Naive thymus-derived CD4-positive, alpha-beta T cell (primary cell): ENCODE results near the gene OR2S2. TPM values are rescaled to one million over a fixed set of nuclear protein-coding genes. Genes with fewer than 3 reads are reported as not detected.

Experiments used
- ATAC-seq: fragments of 150-1000 bp; cut with Tn5 transposase; 2 replicates; pipeline ENCODE4 v1.10.0; 2021; ENCODE audit warnings: mild to moderate bottlenecking, moderate library complexity
- CTCF ChIA-PET: fragments of 350-600 bp; sonication (Branson Sonifier 250); formaldehyde crosslinking; loops from one replicate; lab custom pipeline; 2021; ENCODE audit warnings: antibody characterized with exemption; lab: Charles Lee
- POLR2A ChIA-PET: fragments of 350-600 bp; sonication (Branson Sonifier 250); formaldehyde crosslinking; loops from one replicate; lab custom pipeline; 2021; ENCODE audit warnings: antibody characterized with exemption, inconsistent platforms; lab: Charles Lee
- DNase-seq, 9 donors: peaks; one replicate each; pipeline versions ENCODE4 v3.0.0 to v3.0.0-alpha.2; 2020 to 2022; ENCODE audit warnings: mixed read lengths in 1 of 9
- H3K27ac ChIP-seq: one replicate; pipeline ENCODE4 v1.7.0; 2013; ENCODE audit warnings: mild to moderate bottlenecking, low read depth, low read length, moderate library complexity
- H3K27me3 ChIP-seq, 2 donors: one replicate each; pipeline ENCODE4 v1.7.0; 2013; ENCODE audit warnings: low read length in 2 of 2, mild to moderate bottlenecking in 2 of 2, moderate library complexity in 2 of 2; ENCODE audit not compliant: control insufficient read depth in 2 of 2, insufficient read depth in 2 of 2
- H3K36me3 ChIP-seq, 3 experiments: 1 replicate in 2 of 3; 2 replicates in 1 of 3; pipeline ENCODE4 v1.7.0; 2013; ENCODE audit warnings: low read length in 3 of 3, mild to moderate bottlenecking in 3 of 3, moderate library complexity in 1 of 3; ENCODE audit not compliant: insufficient read depth in 3 of 3, control insufficient read depth in 2 of 3
- H3K4me1 ChIP-seq, 2 donors: one replicate each; pipeline ENCODE4 v1.7.0; 2013; ENCODE audit warnings: low read length in 2 of 2, mild to moderate bottlenecking in 2 of 2, moderate library complexity in 1 of 2; ENCODE audit not compliant: control insufficient read depth in 2 of 2, insufficient read depth in 2 of 2
- H3K4me3 ChIP-seq: 2 replicates; pipeline ENCODE4 v1.7.0; 2013; ENCODE audit warnings: mild to moderate bottlenecking, low read length
- H3K9me3 ChIP-seq, 3 experiments: 1 replicate in 2 of 3; 2 replicates in 1 of 3; pipeline ENCODE4 v1.7.0; 2013; ENCODE audit warnings: low read length in 3 of 3; ENCODE audit not compliant: control insufficient read depth in 2 of 3
- H3K27ac Mint-ChIP-seq, 9 donors: one replicate each; pipeline ENCODE4 v1.8.0; 2020 to 2022; ENCODE audit warnings: mixed read lengths in 9 of 9, mild to moderate bottlenecking in 8 of 9, moderate library complexity in 5 of 9, inconsistent platforms in 2 of 9
- H3K27me3 Mint-ChIP-seq, 5 donors: one replicate each; pipeline ENCODE4 v1.8.0; 2021 to 2022; ENCODE audit warnings: mixed read lengths in 5 of 5, mild to moderate bottlenecking in 1 of 5
- H3K36me3 Mint-ChIP-seq, 5 donors: one replicate each; pipeline ENCODE4 v1.8.0; 2020 to 2022; ENCODE audit warnings: mixed read lengths in 5 of 5, mild to moderate bottlenecking in 3 of 5, inconsistent platforms in 1 of 5
- H3K4me1 Mint-ChIP-seq, 7 donors: one replicate each; pipeline ENCODE4 v1.8.0; 2020 to 2022; ENCODE audit warnings: mixed read lengths in 7 of 7, mild to moderate bottlenecking in 3 of 7, inconsistent platforms in 1 of 7
- H3K4me3 Mint-ChIP-seq, 10 donors: one replicate each; pipeline ENCODE4 v1.8.0; 2020 to 2022; ENCODE audit warnings: mild to moderate bottlenecking in 10 of 10, mixed read lengths in 10 of 10, moderate library complexity in 6 of 10, inconsistent platforms in 2 of 10
- H3K9me3 Mint-ChIP-seq, 11 donors: one replicate each; pipeline ENCODE4 v1.8.0; 2020 to 2022; ENCODE audit warnings: mixed read lengths in 11 of 11, mild to moderate bottlenecking in 4 of 11, inconsistent platforms in 1 of 11, moderate library complexity in 1 of 11
- intact Hi-C, 2 donors: fragments of 100-400 bp; cut with micrococcal nuclease; formaldehyde crosslinking; loops; one replicate each; pipeline ENCODE4 v1.15.1; 2023
- polyA plus RNA-seq, 2 donors: library from polyadenylated mRNA; unstranded; fragments of 300-500 nt; fragmentation: Illumina TruSeq; gene quantifications; one replicate each; pipeline ENCODE4 v1.2.3, GENCODE V29; 2021
- total RNA-seq, 6 experiments: library from RNA in 5 of 6; stranded (reverse) in 5 of 6; gene quantifications; 1 replicate in 5 of 6; 2 replicates in 1 of 6; pipeline ENCODE4 v1.2.3 and lab custom pipeline; 2021 to 2026

OR2S2 gene
- total and polyA plus RNA-seq, 7 experiments from 2014 or later, result not detected

DNA sequence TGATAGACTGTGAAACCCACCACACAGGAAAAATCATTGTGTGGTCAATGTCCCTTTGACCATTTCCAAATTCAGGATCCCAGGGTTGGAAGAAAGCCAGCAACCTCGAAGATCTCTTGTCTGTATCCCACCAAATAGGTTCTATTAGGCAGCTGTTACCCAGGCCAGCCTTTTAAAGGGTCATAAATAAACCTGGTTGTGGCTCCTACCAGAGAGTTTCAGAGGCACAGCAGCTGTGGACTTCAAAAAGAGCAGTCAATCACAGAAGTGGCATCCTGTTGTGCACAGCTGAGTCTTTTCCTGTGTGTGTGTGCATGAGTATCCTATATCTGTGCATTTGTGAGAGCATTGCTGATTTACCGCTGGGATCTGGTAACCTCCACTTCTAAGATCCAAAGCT, 23.7 kb upstream of the OR2S2 start:
- Mint-ChIP-seq H3K27me3 (peaks cover 20 to 75% (median 40%) of the 10 kb centered on the region in 5 donors), H3K4me1 (peaks cover 0 to 13% (median 0%) of the 10 kb centered on the region in 7 donors), H3K9me3 (peaks cover 0 to 6% (median 0%) of the 10 kb centered on the region in 11 donors), H3K4me3 (no peak overlapping the region), H3K27ac (peak overlapping the region in 1 of 9 donors; percentile 12), H3K36me3 (peaks cover 0 to 3% (median 0%) of the 10 kb centered on the region in 5 donors)
- Histone ChIP-seq H3K36me3 (no peaks in the 10 kb centered on the region), H3K27me3 (no peaks in the 10 kb centered on the region), H3K4me1 (peaks cover 0 to 4% of the 10 kb centered on the region in 2 donors), H3K27ac (no peak overlapping the region), H3K9me3 (no peaks in the 10 kb centered on the region), H3K4me3 (no peak overlapping the region)
- CTCF ChIA-PET, result interaction anchor here (0.6 kb wide), 1 partner anchor 68 kb away, joined by 4 read pairs; no protein-coding TSS in a partner anchor
- intact Hi-C loops, result no loop called here
- ATAC-seq, result no peak
- POLR2A ChIA-PET, result no interaction called here
- peak in 2 of 9 donors; percentile 1 to 10 for DNase-seq

GRCh38 chr9:35980289-35981011, 22.5 kb upstream of the OR2S2 start:
- ATAC-seq (no peak), DNase-seq (no peak)
- Histone ChIP-seq H3K4me1 (peaks cover 0 to 4% of the 10 kb centered on the region in 2 donors), H3K27ac (no peak overlapping the region), H3K36me3 (no peaks in the 10 kb centered on the region), H3K4me3 (no peak overlapping the region), H3K9me3 (peaks cover 0 to 6% (median 0%) of the 10 kb centered on the region in 3 experiments), H3K27me3 (no peaks in the 10 kb centered on the region)
- no peak overlapping the region for H3K4me3 Mint-ChIP-seq
- H3K9me3 Mint-ChIP-seq, result peaks cover 0 to 15% (median 7%) of the 10 kb centered on the region in 11 donors
- H3K4me1 Mint-ChIP-seq, result peaks cover 0 to 13% (median 0%) of the 10 kb centered on the region in 7 donors
- H3K27me3 Mint-ChIP-seq, result peaks cover 24 to 76% (median 51%) of the 10 kb centered on the region in 5 donors
- ChIA-PET CTCF (interaction anchor here (0.9 kb wide), 2 partner anchors 36 to 43 kb away, joined by 3 to 4 read pairs; no protein-coding TSS in a partner anchor), POLR2A (no interaction called here)
- peaks cover 0 to 7% (median 3%) of the 10 kb centered on the region in 5 donors for H3K36me3 Mint-ChIP-seq
- no peak overlapping the region for H3K27ac Mint-ChIP-seq
- intact Hi-C loops, result no loop called here

DNA sequence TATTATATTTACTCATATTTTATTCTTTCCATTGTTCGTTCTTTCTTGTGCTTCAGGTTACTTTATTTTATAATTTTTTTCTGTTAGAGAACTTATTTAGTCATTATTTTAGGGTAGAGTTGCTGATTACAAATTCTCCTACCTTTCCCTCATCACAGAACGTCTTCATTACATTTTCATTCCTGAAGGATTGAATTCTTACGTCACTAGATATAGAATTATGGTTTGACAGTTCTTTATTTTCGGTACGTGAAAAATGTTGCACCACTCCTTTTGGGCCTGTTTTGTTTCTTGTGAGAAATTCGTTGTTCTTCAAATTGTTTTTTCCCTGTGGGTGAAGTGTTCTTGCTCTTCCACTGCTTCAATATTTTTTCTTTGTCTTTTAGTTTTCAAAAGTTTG, 20.8 kb upstream of the OR2S2 start:
- POLR2A ChIA-PET, result interaction anchor here (1.3 kb wide), 1 partner anchor 11 kb away, joined by 3 read pairs; no protein-coding TSS in a partner anchor
- no peak for DNase-seq

DNA sequence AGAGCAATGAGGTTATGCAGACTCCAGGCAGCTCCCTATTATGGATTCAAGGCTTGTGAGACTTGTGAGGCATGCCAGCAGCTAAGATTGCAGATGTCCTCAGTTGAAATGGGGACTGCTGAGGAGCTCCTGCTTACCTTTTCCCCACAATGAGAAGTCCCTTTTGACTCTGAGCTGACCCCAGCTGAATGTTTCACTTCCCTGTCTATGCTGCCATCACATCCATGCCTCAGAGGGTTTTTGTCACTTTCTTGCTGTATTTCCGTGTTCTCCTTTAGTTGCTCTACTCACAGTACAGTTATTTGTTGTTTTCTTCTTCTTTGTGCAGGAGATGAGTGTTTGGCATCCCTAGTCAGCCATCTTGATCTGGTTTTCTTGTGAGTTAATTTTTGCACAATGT, 18.8 kb upstream of the OR2S2 start:
- Mint-ChIP-seq H3K4me1 (peaks cover 3 to 21% (median 11%) of the 10 kb centered on the region in 7 donors), H3K27me3 (peaks cover 41 to 81% (median 80%) of the 10 kb centered on the region in 5 donors), H3K36me3 (peaks cover 0 to 30% (median 8%) of the 10 kb centered on the region in 5 donors), H3K4me3 (no peak overlapping the region), H3K9me3 (peaks cover 5 to 42% (median 23%) of the 10 kb centered on the region in 11 donors), H3K27ac (no peak overlapping the region)
- Histone ChIP-seq H3K36me3 (no peaks in the 10 kb centered on the region), H3K27ac (no peak overlapping the region), H3K4me3 (no peak overlapping the region), H3K27me3 (no peaks in the 10 kb centered on the region), H3K4me1 (peaks cover 0 to 3% of the 10 kb centered on the region in 2 donors), H3K9me3 (peaks cover 0 to 16% (median 6%) of the 10 kb centered on the region in 3 experiments)
- ChIA-PET POLR2A (interaction anchor here (0.6 kb wide), 1 partner anchor 24 kb away, joined by 4 read pairs; no protein-coding TSS in a partner anchor), CTCF (interaction anchor here (0.6 kb wide), 1 partner anchor 252 kb away, joined by 3 read pairs; no protein-coding TSS in a partner anchor)
- DNase-seq (no peak), ATAC-seq (no peak)
- intact Hi-C loops, result no loop called here

More for the DNA sequence above, 20.8 kb upstream of the OR2S2 start:
- peaks cover 0 to 4% of the 10 kb centered on the region in 2 donors for H3K4me1 ChIP-seq
- H3K9me3 Mint-ChIP-seq, result peaks cover 5 to 32% (median 22%) of the 10 kb centered on the region in 11 donors
- H3K4me3 ChIP-seq, result no peak overlapping the region
- intact Hi-C loops, result no loop called here
- no peak overlapping the region for H3K27ac Mint-ChIP-seq
- H3K4me1 Mint-ChIP-seq, result peaks cover 0 to 13% (median 0%) of the 10 kb centered on the region in 7 donors
- H3K9me3 ChIP-seq, result peaks cover 0 to 16% (median 6%) of the 10 kb centered on the region in 3 experiments
- H3K36me3 Mint-ChIP-seq, result peaks cover 0 to 22% (median 7%) of the 10 kb centered on the region in 5 donors
- peaks cover 29 to 74% (median 60%) of the 10 kb centered on the region in 5 donors for H3K27me3 Mint-ChIP-seq
- CTCF ChIA-PET, result interaction anchor here (0.7 kb wide), 1 partner anchor 1219 kb away, joined by 3 read pairs; no protein-coding TSS in a partner anchor
- H3K27ac ChIP-seq, result no peak overlapping the region
- H3K4me3 Mint-ChIP-seq, result no peak overlapping the region
- no peaks in the 10 kb centered on the region for H3K27me3 ChIP-seq
- no peak for ATAC-seq
- no peaks in the 10 kb centered on the region for H3K36me3 ChIP-seq

DNA sequence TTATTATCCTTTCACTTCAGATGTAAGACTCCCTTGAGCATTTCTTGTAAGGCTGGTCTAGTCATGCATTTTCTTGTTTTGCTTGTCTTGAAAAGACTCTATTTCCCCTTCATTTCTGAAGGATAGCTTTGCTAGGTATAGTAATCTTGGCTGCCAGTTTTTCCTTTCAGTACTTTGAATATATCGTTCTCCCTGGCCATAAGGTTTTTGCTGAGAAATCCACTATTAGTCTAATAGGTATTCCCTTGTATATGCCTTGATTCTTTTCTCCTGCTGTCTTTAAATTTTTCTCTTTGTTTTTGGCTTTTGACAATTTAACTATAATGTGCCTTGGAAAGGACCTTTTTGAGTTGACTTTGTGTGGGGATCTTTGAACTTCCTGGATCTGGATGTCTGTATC, 16.8 kb upstream of the OR2S2 start:
- no peak for ATAC-seq
- no peaks in the 10 kb centered on the region for H3K4me1 ChIP-seq
- no peak overlapping the region for H3K27ac Mint-ChIP-seq
- H3K27me3 ChIP-seq, result no peaks in the 10 kb centered on the region
- no peak overlapping the region for H3K4me3 ChIP-seq
- H3K36me3 ChIP-seq, result no peaks in the 10 kb centered on the region
- H3K9me3 Mint-ChIP-seq, result peaks cover 5 to 42% (median 23%) of the 10 kb centered on the region in 11 donors
- no peak overlapping the region for H3K4me3 Mint-ChIP-seq
- H3K9me3 ChIP-seq, result peaks cover 0 to 16% (median 6%) of the 10 kb centered on the region in 3 experiments
- H3K4me1 Mint-ChIP-seq, result peaks cover 3 to 18% (median 12%) of the 10 kb centered on the region in 7 donors
- H3K36me3 Mint-ChIP-seq, result peaks cover 0 to 35% (median 10%) of the 10 kb centered on the region in 5 donors
- H3K27me3 Mint-ChIP-seq, result peaks cover 48 to 86% (median 78%) of the 10 kb centered on the region in 5 donors
- intact Hi-C loops, result no loop called here
- DNase-seq, result no peak
- no peak overlapping the region for H3K27ac ChIP-seq
- POLR2A ChIA-PET, result interaction anchor here (0.6 kb wide), 1 partner anchor 8 kb away, joined by 3 read pairs; no protein-coding TSS in a partner anchor
- CTCF ChIA-PET, result no interaction called here

DNA sequence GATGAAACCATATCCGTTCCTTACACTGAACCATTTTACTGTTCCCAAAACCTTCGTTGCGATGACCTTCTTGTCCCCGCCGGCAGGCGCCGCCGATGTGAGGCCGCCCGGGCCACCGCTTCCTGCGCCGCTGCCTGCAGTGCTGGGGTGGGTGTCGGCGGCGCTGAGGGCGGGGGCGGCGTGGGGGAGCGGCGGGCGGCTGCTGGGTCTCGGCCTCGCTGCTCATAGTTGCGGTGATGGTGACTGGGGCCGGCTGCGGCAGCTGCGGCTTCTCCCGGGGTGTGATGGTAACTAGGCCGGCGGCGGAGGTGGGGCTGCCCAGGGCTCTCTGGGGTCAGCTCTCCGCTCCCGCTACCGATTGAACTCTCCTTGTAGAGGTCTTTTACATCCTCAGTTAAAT, 14.1 kb upstream of the OR2S2 start:
- peaks cover 0 to 16% (median 6%) of the 10 kb centered on the region in 3 experiments for H3K9me3 ChIP-seq
- H3K36me3 ChIP-seq, result no peaks in the 10 kb centered on the region
- ATAC-seq (peak; percentile 66), DNase-seq (peak in 4 of 9 donors; percentile 15 to 36 (median 23))
- no peaks in the 10 kb centered on the region for H3K4me1 ChIP-seq
- Mint-ChIP-seq H3K27me3 (peaks cover 38 to 93% (median 58%) of the 10 kb centered on the region in 5 donors), H3K36me3 (peaks cover 0 to 35% (median 7%) of the 10 kb centered on the region in 5 donors), H3K9me3 (peaks cover 5 to 39% (median 23%) of the 10 kb centered on the region in 11 donors), H3K27ac (peak overlapping the region in 1 of 9 donors; percentile 28), H3K4me1 (peaks cover 3 to 18% (median 12%) of the 10 kb centered on the region in 7 donors), H3K4me3 (peak overlapping the region in 8 of 10 donors; percentile 25 to 79 (median 64))
- intact Hi-C loops, result no loop called here
- no peak overlapping the region for H3K4me3 ChIP-seq
- H3K27me3 ChIP-seq, result no peaks in the 10 kb centered on the region
- CTCF ChIA-PET, result no interaction called here
- no peak overlapping the region for H3K27ac ChIP-seq
- POLR2A ChIA-PET, result no interaction called here
